AG04449 (cell line): Measurements from ENCODE around the gene HK3.

Source experiments
- CTCF ChIA-PET: fragments of 350-600 bp; formaldehyde crosslinking; extraction: SDS; loops from one replicate; lab custom pipeline; 2021; ENCODE audit warnings: antibody characterized with exemption; lab: Yijun Ruan, JAX
- POLR2A ChIA-PET: fragments of 400-600, 350-600 bp; formaldehyde crosslinking; extraction: SDS; loops from one replicate; lab custom pipeline; 2020; ENCODE audit warnings: antibody characterized with exemption, inconsistent platforms; lab: Yijun Ruan, JAX
- DNase-seq: peaks from one replicate; pipeline ENCODE4 v3.0.0-alpha.2; 2010; ENCODE audit warnings: low read depth, low spot score
- H3K4me3 ChIP-seq: 2 replicates; pipeline ENCODE4 v1.5.1; 2011; ENCODE audit warnings: low read depth, mild to moderate bottlenecking, control low read depth, low read length
- CTCF ChIP-seq: IDR thresholded peaks from one replicate; pipeline ENCODE4 v1.5.1; 2011; ENCODE audit warnings: mild to moderate bottlenecking, moderate library complexity, low read length, control low read depth, inconsistent platforms; ENCODE audit not compliant: insufficient read depth; ENCODE audit errors: missing control alignments

HK3 gene

GRCh38 chr5:176879663-176880361, 19.3 kb downstream of the HK3 start:
- no peak for TF ChIP-seq CTCF
- POLR2A ChIA-PET: no interaction called here
- DNase-seq: no peak

GRCh38 chr5:176878906-176879662, 20.1 kb downstream of the HK3 start:
- TF ChIP-seq CTCF: no peak
- DNase-seq: no peak
- ChIA-PET POLR2A (no interaction called here), CTCF (interaction anchor here (1.0 kb wide), 2 partner anchors 11 to 219 kb away, joined by 3 read pairs; no protein-coding TSS in a partner anchor)
- no peak overlapping the region for H3K4me3 ChIP-seq

More at GRCh38 chr5:176879663-176880361, 19.3 kb downstream of the HK3 start:
- H3K4me3 ChIP-seq: no peak overlapping the region
- CTCF ChIA-PET: interaction anchor here (1.0 kb wide), 1 partner anchor 12 kb away, joined by 3 read pairs; no protein-coding TSS in a partner anchor

GRCh38 chr5:176878463-176878862, 20.7 kb downstream of the HK3 start:
- POLR2A ChIA-PET: no interaction called here
- CTCF ChIA-PET: interaction anchor here (1.0 kb wide), 1 partner anchor 218 kb away, joined by 3 read pairs; no protein-coding TSS in a partner anchor
- H3K4me3 ChIP-seq: no peak overlapping the region
- no peak for DNase-seq
- TF ChIP-seq CTCF: no peak

DNA sequence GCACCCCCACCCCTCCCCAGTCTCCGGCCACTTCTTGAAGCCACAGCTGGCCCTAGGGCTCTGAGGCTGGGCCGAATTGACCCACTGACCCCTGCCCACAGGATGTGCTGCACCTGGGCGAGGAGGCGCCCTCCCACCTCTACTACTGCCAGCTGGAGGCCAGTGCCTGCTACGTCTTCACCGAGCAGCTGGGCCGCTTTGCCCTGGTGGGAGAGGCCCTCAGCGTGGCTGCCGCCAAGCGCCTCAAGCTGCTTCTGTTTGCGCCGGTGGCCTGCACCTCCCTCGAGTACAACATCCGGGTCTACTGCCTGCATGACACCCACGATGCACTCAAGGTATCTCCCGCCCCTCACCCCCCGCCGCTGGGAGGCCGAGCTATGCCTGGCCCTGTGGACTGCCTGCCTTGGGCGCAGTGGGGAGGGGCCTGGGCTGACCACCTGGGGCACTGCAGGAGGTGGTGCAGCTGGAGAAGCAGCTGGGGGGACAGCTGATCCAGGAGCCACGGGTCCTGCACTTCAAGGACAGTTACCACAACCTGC, 21.3 kb downstream of the HK3 start:
- no peak overlapping the region for H3K4me3 ChIP-seq
- no peak for DNase-seq
- ChIA-PET CTCF (interaction anchor here (0.6 kb wide), 1 partner anchor 9 kb away, joined by 3 read pairs; no protein-coding TSS in a partner anchor), POLR2A (no interaction called here)
- no peak for TF ChIP-seq CTCF

DNA sequence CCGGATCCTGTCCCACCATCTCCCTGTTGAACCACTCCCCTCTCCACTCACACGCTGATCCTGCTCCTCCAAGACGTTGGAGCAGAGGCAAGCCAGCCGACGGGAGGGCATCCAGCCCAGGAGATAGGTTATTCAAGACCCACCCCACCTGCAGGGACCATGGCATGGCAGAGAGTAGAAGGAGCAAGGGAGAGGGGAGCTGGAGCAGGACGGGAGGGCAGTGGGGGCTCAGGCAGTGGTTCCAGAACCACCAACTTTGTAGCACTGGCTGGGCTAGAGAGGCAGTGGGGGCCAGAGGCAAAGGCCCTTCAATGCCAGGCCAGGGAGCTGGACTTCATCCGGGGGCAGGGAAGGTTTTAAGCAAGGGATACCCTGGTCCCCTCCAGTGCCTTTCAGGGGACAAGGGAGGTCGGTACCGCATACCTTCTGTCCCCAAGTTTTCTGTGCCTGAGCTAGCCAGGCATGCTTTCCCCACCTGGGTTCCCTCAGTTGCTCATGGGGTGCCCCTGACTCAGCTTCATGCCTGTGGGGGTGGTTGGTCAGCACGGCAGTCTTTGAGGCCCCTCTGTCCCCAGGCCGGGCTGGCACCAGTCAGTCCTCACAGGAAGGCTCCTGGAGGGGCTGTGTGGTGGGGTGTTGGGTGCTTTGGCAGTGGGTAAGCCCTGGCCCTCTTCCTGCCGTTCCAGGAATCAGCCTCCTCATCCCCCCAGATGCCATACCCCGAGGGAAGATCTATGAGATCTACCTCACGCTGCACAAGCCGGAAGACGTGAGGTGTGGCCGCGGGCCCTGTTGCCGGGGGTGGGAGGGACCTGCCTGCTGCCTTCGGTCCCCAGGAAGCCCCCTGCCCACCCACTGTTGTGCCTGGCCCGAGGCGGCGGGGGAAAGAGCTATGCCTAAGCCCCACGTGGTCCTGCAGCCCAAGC, 22.4 kb downstream of the HK3 start:
- ChIA-PET POLR2A (no interaction called here), CTCF (no interaction called here)
- DNase-seq: no peak
- TF ChIP-seq CTCF: no peak
- no peak overlapping the region for H3K4me3 ChIP-seq
